Adipocyte (in vitro differentiated cells): ENCODE data around the gene ASTN2.

ENCODE experiments used
- DNase-seq: peaks from one replicate; pipeline ENCODE4 v3.0.0-alpha.2; 2015; ENCODE audit warnings: low read depth
- H3K27me3 ChIP-seq: replicated peaks from 2 replicates; pipeline ENCODE4 v1.7.0; 2013; ENCODE audit warnings: mild to moderate bottlenecking, low read length, moderate library complexity; ENCODE audit not compliant: control insufficient read depth, insufficient read depth
- H3K36me3 ChIP-seq: 2 replicates; pipeline ENCODE4 v1.7.0; 2013; ENCODE audit warnings: low read length, mild to moderate bottlenecking, moderate library complexity; ENCODE audit not compliant: control insufficient read depth, insufficient read depth, severe bottlenecking
- H3K4me1 ChIP-seq: 2 replicates; pipeline ENCODE4 v1.7.0; 2013; ENCODE audit warnings: mild to moderate bottlenecking, low read length, moderate library complexity; ENCODE audit not compliant: control insufficient read depth, insufficient read depth
- H3K4me3 ChIP-seq: 2 replicates; pipeline ENCODE4 v1.7.0; 2013; ENCODE audit warnings: mild to moderate bottlenecking, low read length, moderate library complexity
- H3K9ac ChIP-seq: 2 replicates; pipeline ENCODE4 v1.7.0; 2013; ENCODE audit warnings: mild to moderate bottlenecking, low read length, moderate library complexity
- H3K9me3 ChIP-seq: 2 replicates; pipeline ENCODE4 v1.7.0; 2013; ENCODE audit warnings: mild to moderate bottlenecking, low read length, moderate library complexity; ENCODE audit not compliant: control insufficient read depth

Gene ASTN2

DNA sequence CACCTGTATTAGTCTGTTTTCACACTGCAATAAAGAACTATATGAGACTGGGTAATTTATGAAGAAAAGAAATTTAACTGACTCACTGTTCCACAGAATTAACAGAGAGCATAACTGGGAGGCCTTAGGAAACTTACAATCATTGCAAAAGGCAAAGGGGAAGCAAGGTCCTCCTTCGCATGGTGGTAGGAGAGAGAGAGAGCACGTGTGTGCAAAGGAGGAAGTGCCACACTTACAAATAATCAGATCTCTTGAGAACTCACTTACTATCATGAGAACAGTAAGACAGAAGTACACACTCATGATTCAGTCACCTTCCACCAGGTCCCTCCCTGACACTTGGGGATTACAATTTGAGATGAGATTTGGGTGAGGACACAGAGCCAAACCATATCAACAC is 469.0 kb downstream of the ASTN2 start:
- Histone ChIP-seq H3K9ac (no peak overlapping the region), H3K27me3 (no peaks in the 10 kb centered on the region), H3K9me3 (no peaks in the 10 kb centered on the region), H3K4me3 (no peak overlapping the region), H3K4me1 (peaks cover 3% of the 10 kb centered on the region), H3K36me3 (no peaks in the 10 kb centered on the region)
- DNase-seq, result no peak

DNA sequence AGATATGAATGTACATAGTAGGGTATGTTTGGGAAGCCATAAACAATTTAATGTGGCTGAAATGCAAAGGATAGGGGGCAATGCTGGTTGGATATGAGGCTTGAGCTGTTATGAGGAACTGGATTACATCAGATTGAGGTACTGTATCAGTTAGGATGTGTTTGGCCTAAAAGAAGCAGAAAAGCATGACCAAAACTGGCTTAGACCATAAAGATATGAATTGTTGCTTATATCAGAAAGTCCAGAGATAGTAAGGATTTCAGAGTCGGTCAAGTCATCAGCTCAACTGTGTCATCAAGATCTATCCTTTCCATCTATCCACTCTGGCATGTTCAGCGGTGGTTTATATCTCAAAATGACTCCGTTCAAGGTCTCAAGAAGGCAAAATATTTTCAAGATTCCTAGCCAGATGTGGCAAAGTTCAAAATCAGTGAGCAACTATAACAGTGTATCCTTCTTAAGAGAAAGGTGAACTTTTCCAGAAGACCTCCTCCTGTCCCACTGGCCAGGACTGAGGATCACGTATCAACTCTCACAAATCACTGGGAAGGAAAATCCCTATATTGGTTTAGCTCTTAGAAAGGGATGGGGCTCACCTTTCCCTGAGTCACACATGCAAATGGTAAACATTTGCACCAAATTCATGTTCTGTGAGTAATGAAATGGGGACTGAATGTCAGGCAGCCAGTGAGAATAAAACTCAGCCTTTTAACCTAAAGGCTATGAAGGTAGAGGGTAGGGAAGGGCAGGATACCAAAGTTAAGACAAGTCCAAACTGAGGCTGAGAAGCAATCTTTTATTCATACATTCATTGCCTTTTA is 469.9 kb downstream of the ASTN2 start:
- Histone ChIP-seq H3K9ac (no peak overlapping the region), H3K4me3 (no peak overlapping the region), H3K27me3 (no peaks in the 10 kb centered on the region), H3K4me1 (peaks cover 3% of the 10 kb centered on the region), H3K36me3 (no peaks in the 10 kb centered on the region), H3K9me3 (no peaks in the 10 kb centered on the region)
- DNase-seq, result no peak

DNA sequence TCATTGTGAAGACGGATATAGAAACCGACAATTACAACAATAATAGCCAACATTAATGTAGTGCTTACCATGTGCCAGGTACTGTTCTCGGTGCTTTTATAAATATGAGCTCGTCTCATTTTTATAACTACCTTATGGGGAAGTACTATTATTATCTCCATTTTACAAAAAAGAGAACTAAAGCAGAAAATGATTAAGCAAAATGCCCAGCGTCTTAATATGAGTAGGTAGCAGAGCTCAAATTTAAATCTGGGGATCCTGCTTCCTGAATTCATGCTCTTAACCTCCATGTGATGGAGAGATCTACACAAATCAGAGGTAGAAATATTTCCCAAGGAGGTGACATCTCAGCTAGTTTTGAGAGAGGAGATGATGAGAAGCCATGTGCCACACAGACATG is 470.9 kb downstream of the ASTN2 start:
- no peak for DNase-seq
- Histone ChIP-seq H3K4me1 (peaks cover 3% of the 10 kb centered on the region), H3K9ac (no peak overlapping the region), H3K9me3 (no peaks in the 10 kb centered on the region), H3K36me3 (no peaks in the 10 kb centered on the region), H3K4me3 (no peak overlapping the region), H3K27me3 (no peaks in the 10 kb centered on the region)

DNA sequence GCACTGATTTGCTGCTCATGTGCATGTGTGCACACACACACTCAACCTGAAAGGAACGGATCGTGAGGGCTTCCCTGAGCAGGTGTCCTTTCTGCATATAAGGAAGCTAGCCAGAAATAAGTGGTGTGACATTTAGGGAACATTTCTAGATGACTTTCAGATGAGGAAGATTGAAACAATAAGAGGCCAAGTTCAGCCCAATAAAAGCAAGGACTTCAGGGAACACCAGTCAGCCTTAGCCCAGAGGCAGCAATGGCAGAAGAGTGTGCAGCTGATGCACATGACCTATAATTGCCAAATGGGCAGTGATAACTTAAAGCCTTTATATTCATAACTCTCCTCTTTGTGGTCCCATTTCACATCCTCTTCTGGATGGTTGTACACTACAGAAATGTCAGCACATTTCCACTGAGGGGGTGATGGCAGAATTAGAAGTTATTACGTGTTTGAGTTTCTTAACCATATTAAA is 472.2 kb downstream of the ASTN2 start:
- no peaks in the 10 kb centered on the region for H3K27me3 ChIP-seq
- peaks cover 3% of the 10 kb centered on the region for H3K4me1 ChIP-seq
- DNase-seq, result no peak
- no peaks in the 10 kb centered on the region for H3K9me3 ChIP-seq
- H3K4me3 ChIP-seq, result no peak overlapping the region
- H3K36me3 ChIP-seq, result no peaks in the 10 kb centered on the region
- no peak overlapping the region for H3K9ac ChIP-seq

DNA sequence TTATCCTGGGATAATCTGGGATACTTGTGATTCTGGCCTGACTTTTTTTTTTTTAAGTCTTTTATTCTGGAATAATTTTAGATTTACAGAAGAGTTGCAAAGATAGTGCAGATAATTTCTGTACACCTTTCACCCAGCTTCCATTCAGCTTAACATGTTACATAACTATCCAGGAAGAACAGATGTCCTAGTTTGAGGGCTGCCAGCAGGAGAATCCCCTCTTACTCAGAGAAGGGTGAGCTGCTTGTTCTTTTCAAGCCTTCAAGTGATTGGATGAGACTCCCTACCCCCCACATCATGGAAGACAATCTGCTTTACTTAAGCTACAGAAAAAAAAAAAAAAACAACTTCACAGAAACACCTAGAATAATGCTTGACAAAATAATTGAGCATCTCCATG is 473.6 kb downstream of the ASTN2 start:
- Histone ChIP-seq H3K4me1 (peaks cover 3% of the 10 kb centered on the region), H3K27me3 (no peaks in the 10 kb centered on the region), H3K4me3 (no peak overlapping the region), H3K9me3 (no peaks in the 10 kb centered on the region), H3K9ac (no peak overlapping the region), H3K36me3 (no peaks in the 10 kb centered on the region)
- DNase-seq, result no peak

DNA sequence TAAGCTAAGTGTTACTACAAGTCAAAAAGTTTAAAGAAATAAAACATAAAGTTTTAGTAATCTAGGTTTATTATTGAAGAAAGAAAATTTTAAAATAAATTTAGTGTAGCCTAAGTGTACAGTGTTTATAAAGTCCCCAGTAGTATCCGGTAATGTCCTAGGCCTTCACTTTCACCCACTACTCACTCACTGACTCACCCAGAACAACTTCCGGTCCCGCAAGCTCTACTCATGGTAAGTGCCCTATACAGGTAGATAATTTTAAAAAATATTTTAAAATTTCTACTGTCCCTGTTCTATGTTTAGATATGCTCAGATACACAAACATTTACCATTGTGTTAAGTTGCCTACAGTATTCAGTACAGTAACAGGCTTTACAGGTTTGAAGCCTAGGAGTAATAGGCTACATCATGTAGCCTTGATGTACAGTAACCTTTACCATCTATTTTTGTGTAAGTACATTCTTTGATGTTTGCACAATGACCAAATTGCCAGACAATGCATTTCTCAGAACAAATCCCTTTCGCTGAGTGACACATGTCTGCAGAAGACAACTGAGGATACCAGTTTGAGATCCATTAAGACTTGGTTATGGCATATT is 474.1 kb downstream of the ASTN2 start:
- Histone ChIP-seq H3K4me1 (peaks cover 3% of the 10 kb centered on the region), H3K9me3 (no peaks in the 10 kb centered on the region), H3K36me3 (no peaks in the 10 kb centered on the region), H3K27me3 (no peaks in the 10 kb centered on the region), H3K4me3 (no peak overlapping the region), H3K9ac (no peak overlapping the region)
- DNase-seq, result no peak

DNA sequence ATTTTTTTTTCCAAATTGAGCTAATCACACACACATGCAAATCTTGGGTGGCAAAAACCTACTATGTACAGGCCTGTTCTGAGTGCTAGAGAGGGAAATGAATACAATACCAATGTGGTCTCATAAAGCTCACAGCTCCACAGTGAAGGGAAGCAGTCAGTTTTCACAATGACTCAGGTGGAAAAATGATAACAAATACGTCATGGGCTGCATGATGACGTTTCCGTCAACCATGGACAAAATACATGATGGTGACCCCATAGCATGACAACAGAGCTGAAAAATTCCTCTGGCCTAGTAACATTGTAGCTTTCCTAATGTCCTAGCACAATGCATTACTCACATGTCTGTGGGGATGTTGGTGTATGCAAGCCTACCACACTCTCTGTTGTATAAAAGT is 475.2 kb downstream of the ASTN2 start:
- H3K27me3 ChIP-seq, result no peaks in the 10 kb centered on the region
- H3K9me3 ChIP-seq, result no peaks in the 10 kb centered on the region
- no peak overlapping the region for H3K9ac ChIP-seq
- peaks cover 3% of the 10 kb centered on the region for H3K4me1 ChIP-seq
- H3K36me3 ChIP-seq, result no peaks in the 10 kb centered on the region
- no peak for DNase-seq
- no peak overlapping the region for H3K4me3 ChIP-seq

DNA sequence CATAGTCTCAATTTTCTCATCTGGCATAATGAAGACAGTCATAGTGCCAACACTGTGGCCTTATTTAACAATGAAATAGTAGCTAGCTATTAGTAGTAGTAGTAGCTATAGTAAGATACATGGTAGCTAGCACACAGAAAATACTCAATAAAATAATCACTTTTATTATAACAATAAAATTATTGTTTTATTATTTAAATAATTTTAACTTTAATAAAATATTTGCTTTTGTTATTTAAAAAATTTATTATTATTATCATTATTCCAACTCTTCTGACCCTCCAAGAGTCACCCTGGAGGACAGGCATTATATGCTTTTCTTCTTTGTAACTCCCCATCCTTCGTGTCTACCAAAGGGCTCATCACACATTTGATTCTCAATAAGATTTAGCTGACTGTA is 475.7 kb downstream of the ASTN2 start:
- no peak overlapping the region for H3K4me3 ChIP-seq
- H3K4me1 ChIP-seq, result peaks cover 3% of the 10 kb centered on the region
- no peaks in the 10 kb centered on the region for H3K36me3 ChIP-seq
- no peak overlapping the region for H3K9ac ChIP-seq
- H3K27me3 ChIP-seq, result no peaks in the 10 kb centered on the region
- no peaks in the 10 kb centered on the region for H3K9me3 ChIP-seq
- DNase-seq, result no peak

DNA sequence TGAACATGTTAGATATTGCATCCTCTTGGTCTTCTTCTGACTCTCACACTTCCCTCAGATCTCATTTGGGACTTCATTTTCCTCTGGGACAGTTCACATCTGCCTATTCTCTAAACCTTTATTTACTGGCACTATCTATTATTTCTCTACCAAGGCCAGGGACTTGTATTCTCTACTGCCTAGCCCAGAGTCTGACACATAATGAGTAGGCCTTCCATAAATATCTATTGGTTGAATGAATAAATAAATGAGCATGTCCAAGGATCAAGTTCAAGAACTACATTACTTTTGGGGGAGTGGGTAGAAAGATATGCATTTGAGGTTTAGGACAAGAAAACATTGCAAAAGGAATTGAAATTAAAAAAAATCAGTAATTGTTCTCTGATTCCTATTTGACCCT is 477.5 kb downstream of the ASTN2 start:
- Histone ChIP-seq H3K9me3 (no peaks in the 10 kb centered on the region), H3K36me3 (no peaks in the 10 kb centered on the region), H3K4me3 (no peak overlapping the region), H3K27me3 (peaks cover 2% of the 10 kb centered on the region), H3K9ac (no peak overlapping the region), H3K4me1 (peaks cover 3% of the 10 kb centered on the region)
- DNase-seq, result no peak

DNA sequence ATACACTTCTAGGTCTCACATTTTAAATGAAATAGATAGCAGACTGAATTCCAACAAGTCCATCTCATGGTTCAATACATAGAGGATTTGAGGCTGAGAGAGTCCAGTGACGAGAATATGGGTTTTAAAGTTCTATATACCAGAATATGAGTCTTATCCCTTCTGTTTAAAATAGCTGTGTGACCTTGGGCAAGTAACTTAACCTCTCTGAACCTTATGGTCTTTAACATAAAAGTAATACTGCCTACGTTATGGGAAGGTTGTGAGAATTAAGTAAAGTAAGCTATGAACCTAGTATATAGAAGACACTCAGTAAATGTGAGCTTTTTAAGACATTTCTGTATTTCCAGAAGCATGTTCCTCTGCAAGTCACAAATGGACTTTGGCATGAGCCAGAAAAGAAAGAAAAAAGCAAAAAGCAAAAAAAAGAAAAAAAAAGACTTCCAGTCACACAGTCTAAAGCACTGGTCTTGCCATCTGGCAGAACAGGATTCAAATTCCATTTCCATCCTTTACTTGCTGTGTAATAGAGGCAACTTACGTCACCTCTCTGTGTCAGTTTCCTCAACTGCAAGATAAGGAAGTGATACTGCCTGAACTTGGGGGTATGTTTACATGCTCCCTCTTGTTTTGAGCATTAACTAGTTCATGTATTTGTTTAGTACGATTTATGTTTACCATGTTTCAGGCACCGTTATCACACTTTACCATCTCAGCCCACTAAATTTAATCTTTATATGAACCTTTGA is 479.5 kb downstream of the ASTN2 start:
- no peaks in the 10 kb centered on the region for H3K9me3 ChIP-seq
- DNase-seq, result no peak
- peaks cover 10% of the 10 kb centered on the region for H3K27me3 ChIP-seq
- no peaks in the 10 kb centered on the region for H3K36me3 ChIP-seq
- no peak overlapping the region for H3K9ac ChIP-seq
- H3K4me1 ChIP-seq, result no peaks in the 10 kb centered on the region
- no peak overlapping the region for H3K4me3 ChIP-seq

DNA sequence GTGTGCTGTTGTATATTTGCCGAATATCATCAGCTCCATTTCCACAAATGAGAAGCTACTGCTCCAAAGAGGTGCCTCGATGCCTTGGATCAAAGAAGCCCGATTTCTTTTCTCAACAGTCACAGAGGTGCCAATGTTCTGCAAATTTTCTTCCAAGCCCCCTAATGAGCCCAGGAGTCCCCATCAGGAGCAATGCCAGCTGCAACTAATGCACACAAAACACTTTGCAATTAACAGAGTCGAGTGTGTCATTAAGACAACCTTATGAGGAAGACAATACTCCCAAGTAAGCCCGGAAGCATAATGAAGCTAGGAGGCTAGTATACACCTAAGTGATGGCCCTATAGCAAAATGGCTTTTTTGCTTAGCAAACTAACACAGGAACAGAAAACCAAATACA is 480.7 kb downstream of the ASTN2 start:
- no peak for DNase-seq
- Histone ChIP-seq H3K27me3 (peaks cover 13% of the 10 kb centered on the region), H3K9ac (no peak overlapping the region), H3K4me1 (no peaks in the 10 kb centered on the region), H3K4me3 (no peak overlapping the region), H3K9me3 (no peaks in the 10 kb centered on the region), H3K36me3 (no peaks in the 10 kb centered on the region)
